ENCODE results near the gene THAP8.

DNA sequence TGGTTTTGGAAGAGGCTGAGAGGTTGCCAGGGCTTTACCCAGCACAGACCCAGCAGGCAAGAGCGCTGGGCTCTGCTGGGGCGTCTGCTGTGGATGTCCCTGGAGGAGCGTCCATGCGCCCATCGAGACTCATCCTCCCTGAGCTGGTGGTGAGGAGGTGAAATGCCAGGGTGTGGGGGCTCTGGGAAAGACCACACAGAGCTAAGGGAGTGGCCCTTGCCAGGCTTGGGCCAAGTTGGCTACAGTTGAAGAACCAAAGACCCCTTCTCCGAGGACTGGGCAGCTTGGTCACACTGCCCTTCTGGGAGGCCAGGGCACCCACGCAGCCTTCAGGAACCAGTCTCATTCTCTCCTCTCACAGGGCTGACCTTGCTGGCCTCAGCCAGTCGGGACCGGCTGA is 32.2 kb upstream of the THAP8 start:
- TF ChIP-seq, protein P1, sequence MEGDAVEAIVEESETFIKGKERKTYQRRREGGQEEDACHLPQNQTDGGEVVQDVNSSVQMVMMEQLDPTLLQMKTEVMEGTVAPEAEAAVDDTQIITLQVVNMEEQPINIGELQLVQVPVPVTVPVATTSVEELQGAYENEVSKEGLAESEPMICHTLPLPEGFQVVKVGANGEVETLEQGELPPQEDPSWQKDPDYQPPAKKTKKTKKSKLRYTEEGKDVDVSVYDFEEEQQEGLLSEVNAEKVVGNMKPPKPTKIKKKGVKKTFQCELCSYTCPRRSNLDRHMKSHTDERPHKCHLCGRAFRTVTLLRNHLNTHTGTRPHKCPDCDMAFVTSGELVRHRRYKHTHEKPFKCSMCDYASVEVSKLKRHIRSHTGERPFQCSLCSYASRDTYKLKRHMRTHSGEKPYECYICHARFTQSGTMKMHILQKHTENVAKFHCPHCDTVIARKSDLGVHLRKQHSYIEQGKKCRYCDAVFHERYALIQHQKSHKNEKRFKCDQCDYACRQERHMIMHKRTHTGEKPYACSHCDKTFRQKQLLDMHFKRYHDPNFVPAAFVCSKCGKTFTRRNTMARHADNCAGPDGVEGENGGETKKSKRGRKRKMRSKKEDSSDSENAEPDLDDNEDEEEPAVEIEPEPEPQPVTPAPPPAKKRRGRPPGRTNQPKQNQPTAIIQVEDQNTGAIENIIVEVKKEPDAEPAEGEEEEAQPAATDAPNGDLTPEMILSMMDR (conservative IDR thresholded peaks at IDR 0.05; ENCODE audit: low read length) = no peak
- TF ChIP-seq EZH2phosphoT487 (IDR thresholded peaks at IDR 0.05; ENCODE audit: borderline replicate concordance) = no peak

Measured in Loucy (cell line).